Hepatic stellate cell (primary cell): Measurements from ENCODE around the gene GAA.
"Not testable (repeated sequence)": the region's sequence is repeated elsewhere in the genome, so short reads cannot be mapped to it uniquely, and the experiment has no call there.

Source experiments
- DNase-seq: peaks from one replicate; pipeline ENCODE4 v3.0.0; 2011; ENCODE audit warnings: low spot score

The GAA gene

GRCh38 chr17:80083136-80083661 lies 18.2 kb upstream of the GAA start:
- no peak for DNase-seq

- no peak for DNase-seq
Measured at GRCh38 chr17:80084773-80085172, 16.6 kb upstream of the GAA start.

- DNase-seq = no peak
Measured at GRCh38 chr17:80086081-80086480, 15.3 kb upstream of the GAA start.

GRCh38 chr17:80086616-80087015 lies 14.8 kb upstream of the GAA start:
- no peak for DNase-seq

GRCh38 chr17:80087346-80088265 lies 13.8 kb upstream of the GAA start:
- DNase-seq = no peak

- DNase-seq = no peak
Measured at GRCh38 chr17:80089762-80090161, 11.6 kb upstream of the GAA start.

- DNase-seq = not testable (repeated sequence)
Measured at GRCh38 chr17:80090164-80090563, 11.2 kb upstream of the GAA start.

GRCh38 chr17:80091376-80091775 lies 10.0 kb upstream of the GAA start:
- no peak for DNase-seq

GRCh38 chr17:80092959-80093358 lies 8.4 kb upstream of the GAA start:
- no peak for DNase-seq

GRCh38 chr17:80095038-80095843 lies 6.1 kb upstream of the GAA start:
- DNase-seq = no peak

- no peak for DNase-seq
Measured at GRCh38 chr17:80095844-80096475, 5.4 kb upstream of the GAA start.

- DNase-seq = no peak
Measured at GRCh38 chr17:80096561-80097021, 4.8 kb upstream of the GAA start.

GRCh38 chr17:80097127-80097621 lies 4.2 kb upstream of the GAA start:
- no peak for DNase-seq

GRCh38 chr17:80097844-80098691 lies 3.3 kb upstream of the GAA start:
- no peak for DNase-seq

GRCh38 chr17:80099291-80100034 lies 1.9 kb upstream of the GAA start:
- no peak for DNase-seq

GRCh38 chr17:80100035-80100323 lies 1.4 kb upstream of the GAA start:
- no peak for DNase-seq

GRCh38 chr17:80101946-80102663 lies 724 bp downstream of the GAA start:
- peak; percentile 51 for DNase-seq

GRCh38 chr17:80102664-80103448 lies 1.5 kb downstream of the GAA start:
- no peak for DNase-seq

GRCh38 chr17:80103449-80104085 lies 2.2 kb downstream of the GAA start:
- DNase-seq = no peak
